HepG2 (cell line): ENCODE data around the gene KIF1C.

ENCODE experiments used
- GABPA ChIP-seq, 2 experiments: IDR thresholded peaks; 2 replicates each; pipeline ENCODE4 v1.6.1; 2011 to 2016; ENCODE audit warnings: low read depth in 2 of 2, low read length in 1 of 2, missing biosample characterization in 1 of 2, missing genetic modification characterization in 1 of 2
- JUND ChIP-seq: sonication (generic); formaldehyde crosslinking; IDR thresholded peaks from 2 replicates; pipeline ENCODE4 v1.8.0; 2022; ENCODE audit warnings: mild to moderate bottlenecking, missing genetic modification reagents
- MXD4 ChIP-seq: IDR thresholded peaks from 2 replicates; pipeline ENCODE4 v1.6.1; 2016; ENCODE audit warnings: mild to moderate bottlenecking, missing biosample characterization, missing genetic modification reagents
- MZF1 ChIP-seq: sonication (generic); formaldehyde crosslinking; IDR thresholded peaks from 2 replicates; pipeline ENCODE4 v1.8.1; 2023; ENCODE audit warnings: mild to moderate bottlenecking, missing genetic modification reagents, borderline replicate concordance
- NFAT5 ChIP-seq: sonication (generic); formaldehyde crosslinking; IDR thresholded peaks from 2 replicates; pipeline ENCODE4 v1.4.0; 2020; ENCODE audit warnings: missing genetic modification reagents
- POLR2AphosphoS5 ChIP-seq: IDR thresholded peaks from 2 replicates; pipeline ENCODE4 v1.6.1; 2012; ENCODE audit warnings: low read depth, low read length
- RAD21 ChIP-seq: fragments of 450-650 bp; formaldehyde crosslinking; IDR thresholded peaks from 2 replicates; pipeline ENCODE4 v1.5.0; 2020; ENCODE audit warnings: mild to moderate bottlenecking
- TMF1 ChIP-seq: sonication (generic); formaldehyde crosslinking; IDR thresholded peaks from 2 replicates; pipeline ENCODE4 v1.8.1; 2022; ENCODE audit warnings: low read depth, missing genetic modification reagents
- USF2 ChIP-seq, 2 experiments: sonication (generic) in 1 of 2; formaldehyde crosslinking in 1 of 2; IDR thresholded peaks; 2 replicates each; pipeline versions ENCODE4 v1.5.1 to v1.6.1; 2011 to 2020; ENCODE audit warnings: borderline replicate concordance in 1 of 2, low read depth in 1 of 2, low read length in 1 of 2, mild to moderate bottlenecking in 1 of 2, missing genetic modification reagents in 1 of 2, moderate library complexity in 1 of 2
- ZNF232 ChIP-seq: sonication (generic); formaldehyde crosslinking; IDR thresholded peaks from 2 replicates; pipeline ENCODE4 v1.4.0; 2020; ENCODE audit warnings: missing genetic modification reagents, borderline replicate concordance
- ZNF282 ChIP-seq: fragments of 450-650 bp; IDR thresholded peaks from 2 replicates; pipeline ENCODE4 v1.6.1; 2018; ENCODE audit not compliant: partially characterized antibody
- ZNF614 ChIP-seq: IDR thresholded peaks from 2 replicates; pipeline ENCODE4 v1.6.1; 2018; ENCODE audit warnings: missing biosample characterization, missing genetic modification reagents, inconsistent platforms, borderline replicate concordance
- ZSCAN9 ChIP-seq: IDR thresholded peaks from 2 replicates; pipeline ENCODE4 v1.6.1; 2016; ENCODE audit warnings: borderline replicate concordance

GRCh38 chr17:4980644-4981216, 17.0 kb upstream of the KIF1C start:
- no peak for TF ChIP-seq JUND (CRISPR knock-in tag)
- no peak for TF ChIP-seq ZSCAN9 (CRISPR knock-in tag)
- no peak for TF ChIP-seq POLR2AphosphoS5
- no peak for TF ChIP-seq RAD21 (CRISPR knock-in tag)
- no peak for TF ChIP-seq TMF1 (CRISPR knock-in tag)
- no peak for TF ChIP-seq ZNF614 (CRISPR knock-in tag)
- no peak for TF ChIP-seq USF2 (IDR thresholded peaks at IDR 0.05; ENCODE audit: low read depth, low read length)
- TF ChIP-seq USF2 (CRISPR knock-in tag; IDR thresholded peaks at IDR 0.05; ENCODE audit: borderline replicate concordance) = no peak
- no peak for TF ChIP-seq MZF1 (CRISPR knock-in tag)
- no peak for TF ChIP-seq GABPA (IDR thresholded peaks at IDR 0.05; ENCODE audit: low read depth, low read length)
- TF ChIP-seq GABPA (CRISPR knock-in tag; IDR thresholded peaks at IDR 0.05; ENCODE audit: low read depth) = no peak
- no peak for TF ChIP-seq ZNF232 (CRISPR knock-in tag)
- TF ChIP-seq MXD4 (CRISPR knock-in tag) = no peak
- no peak for TF ChIP-seq ZNF282
- TF ChIP-seq NFAT5 = no peak
